NCI-H2196 treated with DMSO at 0.1 percent for 48 hours (cell line): ENCODE data around the gene PDGFRB.
"Not testable (repeated sequence)": the region's sequence is repeated elsewhere in the genome, so short reads cannot be mapped to it uniquely, and the experiment has no call there.

Source experiments
- DNase-seq: peaks from one replicate; lab custom pipeline; 2025; ENCODE audit not compliant: unreplicated experiment; lab: John Stamatoyannopoulos, UW

The PDGFRB gene

GRCh38 chr5:150092159-150092787 is 63.4 kb downstream of the PDGFRB start:
- no peak for DNase-seq

GRCh38 chr5:150085950-150086715 is 69.5 kb downstream of the PDGFRB start, which contains the start of gene CSF1R:
Gene CSF1R, minus strand, starts transcription at chr5:150086554. Its CDS starts 127 bp downstream, at chr5:150086427.
- DNase-seq: no peak

- DNase-seq: no peak
These were observed 70.3 kb downstream of the PDGFRB start for GRCh38 chr5:150085191-150085912.

GRCh38 chr5:150084754-150085153 is 70.9 kb downstream of the PDGFRB start:
- not testable (repeated sequence) for DNase-seq

GRCh38 chr5:150082889-150083288 is 72.8 kb downstream of the PDGFRB start:
- DNase-seq: no peak

GRCh38 chr5:150082374-150082773 is 73.3 kb downstream of the PDGFRB start:
- no peak for DNase-seq

GRCh38 chr5:150081541-150082283 is 73.9 kb downstream of the PDGFRB start:
- no peak for DNase-seq

- DNase-seq: no peak
These were observed 74.8 kb downstream of the PDGFRB start for GRCh38 chr5:150080696-150081435.

GRCh38 chr5:150079909-150080461 is 75.7 kb downstream of the PDGFRB start:
- DNase-seq: no peak

GRCh38 chr5:150078802-150079689 is 76.6 kb downstream of the PDGFRB start:
- no peak for DNase-seq

- no peak for DNase-seq
These were observed 77.4 kb downstream of the PDGFRB start for GRCh38 chr5:150077996-150078801.

GRCh38 chr5:150077060-150077459 is 78.6 kb downstream of the PDGFRB start:
- DNase-seq: no peak

GRCh38 chr5:150075806-150076205 is 79.8 kb downstream of the PDGFRB start:
- no peak for DNase-seq

GRCh38 chr5:150075233-150075632 is 80.4 kb downstream of the PDGFRB start:
- DNase-seq: no peak

GRCh38 chr5:150073677-150074076 is 82.0 kb downstream of the PDGFRB start:
- no peak for DNase-seq

GRCh38 chr5:150073086-150073625 is 82.5 kb downstream of the PDGFRB start:
- no peak for DNase-seq

GRCh38 chr5:150070821-150071220 is 84.8 kb downstream of the PDGFRB start:
- DNase-seq: no peak
